ENCODE measurements around the gene GPRIN2. TPM values are rescaled to one million over a fixed set of nuclear protein-coding genes. Genes with fewer than 3 reads are reported as not detected.
A peak's percentile ranks its signal among the peaks of the same experiment; 100 is the strongest.

The GPRIN2 gene
- total RNA-seq, 1 experiment from 2014 or later: not detected

DNA sequence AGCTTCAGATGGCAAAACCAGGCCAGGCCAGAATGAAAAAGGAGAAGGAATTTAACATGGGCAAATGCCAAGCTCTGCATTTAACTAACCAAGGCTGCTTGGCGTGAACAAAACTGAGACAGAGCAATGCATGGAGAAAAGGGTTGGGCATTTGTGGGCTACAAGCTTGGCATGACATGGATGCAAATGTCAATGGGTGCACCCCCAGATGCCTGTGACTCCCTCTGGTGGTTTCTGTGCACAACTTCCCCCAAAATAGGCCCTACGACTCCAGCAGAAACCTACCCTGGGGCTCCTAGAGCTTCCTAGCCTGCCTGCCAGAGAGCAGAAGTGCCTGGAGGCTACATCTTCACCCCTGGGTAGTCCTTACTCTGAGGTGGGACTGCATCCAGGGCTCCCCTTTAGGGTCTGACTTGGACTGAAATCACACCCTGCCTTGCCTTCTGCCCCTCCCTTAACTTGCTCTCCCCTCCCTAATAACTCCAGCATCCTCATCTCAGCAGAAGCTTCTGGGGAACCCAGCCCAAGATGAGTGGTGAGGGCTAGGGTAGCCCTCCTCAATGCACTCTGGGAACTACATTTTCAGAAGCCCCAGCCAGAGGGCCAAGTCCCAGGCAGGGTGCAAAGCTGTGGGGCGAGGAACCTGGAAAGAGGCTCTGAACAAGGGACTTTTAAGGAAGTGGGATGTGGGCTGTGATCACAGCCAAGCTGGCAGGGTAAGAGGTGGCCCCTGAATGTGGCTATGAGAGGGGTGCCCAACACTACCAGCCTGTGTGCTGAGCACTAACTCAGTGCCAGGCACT, 11.3 kb downstream of the GPRIN2 start:
- intact Hi-C loops (cut with micrococcal nuclease; ENCODE audit: unreplicated experiment): no loop called here
- Histone ChIP-seq H3K36me3 (ENCODE audit: insufficient read depth, low read length, poor library complexity, severe bottlenecking) (no peaks in the 10 kb centered on the region), H3K27me3 (replicated peaks; ENCODE audit: insufficient read depth, low read depth, low read length, poor library complexity) (no peaks in the 10 kb centered on the region), H3K4me1 (ENCODE audit: insufficient read depth, low read length, poor library complexity, severe bottlenecking) (no peaks in the 10 kb centered on the region), H3K27ac (ENCODE audit: low read depth, low read length, poor library complexity, severe bottlenecking) (no peak overlapping the region), H3K9me3 (ENCODE audit: low read depth, low read length, poor library complexity, severe bottlenecking) (no peaks in the 10 kb centered on the region), H3K4me3 (ENCODE audit: low read depth, low read length, poor library complexity, severe bottlenecking) (no peak overlapping the region)
- ChIA-PET CTCF (interaction anchor here (0.5 kb wide), 1 partner anchor 1210 kb away, joined by 3 read pairs; no protein-coding TSS in a partner anchor), POLR2A (ENCODE audit: low non-redundant PET) (no interaction called here)
- BruUV-seq (replicated peaks): no TSS peak
- DNase-seq (ENCODE audit: low spot score): no peak
- TF ChIP-seq EZH2 (IDR thresholded peaks at IDR 0.05; ENCODE audit: borderline replicate concordance, low read depth, low read length, poor library complexity, severe bottlenecking): no peak
- TF ChIP-seq, protein P1, sequence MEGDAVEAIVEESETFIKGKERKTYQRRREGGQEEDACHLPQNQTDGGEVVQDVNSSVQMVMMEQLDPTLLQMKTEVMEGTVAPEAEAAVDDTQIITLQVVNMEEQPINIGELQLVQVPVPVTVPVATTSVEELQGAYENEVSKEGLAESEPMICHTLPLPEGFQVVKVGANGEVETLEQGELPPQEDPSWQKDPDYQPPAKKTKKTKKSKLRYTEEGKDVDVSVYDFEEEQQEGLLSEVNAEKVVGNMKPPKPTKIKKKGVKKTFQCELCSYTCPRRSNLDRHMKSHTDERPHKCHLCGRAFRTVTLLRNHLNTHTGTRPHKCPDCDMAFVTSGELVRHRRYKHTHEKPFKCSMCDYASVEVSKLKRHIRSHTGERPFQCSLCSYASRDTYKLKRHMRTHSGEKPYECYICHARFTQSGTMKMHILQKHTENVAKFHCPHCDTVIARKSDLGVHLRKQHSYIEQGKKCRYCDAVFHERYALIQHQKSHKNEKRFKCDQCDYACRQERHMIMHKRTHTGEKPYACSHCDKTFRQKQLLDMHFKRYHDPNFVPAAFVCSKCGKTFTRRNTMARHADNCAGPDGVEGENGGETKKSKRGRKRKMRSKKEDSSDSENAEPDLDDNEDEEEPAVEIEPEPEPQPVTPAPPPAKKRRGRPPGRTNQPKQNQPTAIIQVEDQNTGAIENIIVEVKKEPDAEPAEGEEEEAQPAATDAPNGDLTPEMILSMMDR (conservative IDR thresholded peaks at IDR 0.05; ENCODE audit: low read depth, low read length): peak; percentile 38; the same call in 1 of the 2 replicates

DNA sequence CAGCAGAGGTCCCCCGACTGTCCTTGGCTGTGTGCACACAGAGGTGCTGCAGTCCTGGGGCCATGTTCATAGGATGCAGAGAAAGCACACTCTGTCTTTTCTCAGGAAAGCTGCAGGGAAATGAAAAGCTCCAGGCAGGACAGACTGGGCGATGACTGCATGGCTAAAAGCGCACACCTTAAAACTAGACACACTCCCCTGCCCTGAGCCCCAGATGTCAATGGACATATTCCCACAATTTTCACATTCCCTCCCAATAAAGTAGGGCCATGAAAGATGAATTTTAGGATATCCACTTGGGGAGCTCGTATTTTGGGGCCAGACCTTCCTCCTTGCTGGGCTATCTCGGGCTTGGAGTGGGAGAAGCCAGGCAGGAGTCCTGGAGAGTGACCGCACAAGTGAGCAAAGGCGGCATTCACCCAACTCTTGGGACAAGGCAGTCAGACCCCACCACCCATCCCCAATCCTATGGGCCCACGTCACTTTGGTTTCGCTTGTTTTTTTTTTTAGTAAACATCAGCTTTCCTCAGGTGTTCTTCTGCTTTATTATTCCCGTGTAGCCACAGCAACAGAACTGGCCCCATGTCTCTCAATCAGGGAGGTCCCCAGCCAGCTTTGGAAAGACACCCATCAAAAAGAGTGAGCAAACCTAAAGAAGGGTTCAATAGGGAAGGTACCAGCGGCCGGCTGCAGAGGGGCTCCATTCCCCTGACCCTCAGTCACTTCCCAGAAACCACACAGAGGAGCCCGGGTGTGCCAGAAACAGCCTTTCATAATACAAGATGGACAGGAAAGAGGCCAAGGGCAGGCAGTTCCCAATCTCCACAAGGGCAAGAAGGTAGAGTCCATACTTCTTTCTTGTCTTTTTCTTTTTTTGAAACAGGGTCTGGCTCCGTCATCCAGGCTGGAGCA, 12.7 kb downstream of the GPRIN2 start:
- no peaks in the 10 kb centered on the region for H3K36me3 ChIP-seq (ENCODE audit: insufficient read depth, low read length, poor library complexity, severe bottlenecking)
- ChIA-PET CTCF (interaction anchor here (0.6 kb wide), 1 partner anchor 1737 kb away, joined by 4 read pairs; no protein-coding TSS in a partner anchor), POLR2A (ENCODE audit: low non-redundant PET) (no interaction called here)
- no peak overlapping the region for H3K4me3 ChIP-seq (ENCODE audit: low read depth, low read length, poor library complexity, severe bottlenecking)
- intact Hi-C loops (cut with micrococcal nuclease; ENCODE audit: unreplicated experiment): no loop called here
- BruUV-seq (replicated peaks): no TSS peak
- H3K9me3 ChIP-seq (ENCODE audit: low read depth, low read length, poor library complexity, severe bottlenecking): no peaks in the 10 kb centered on the region
- DNase-seq (ENCODE audit: low spot score): no peak
- H3K27ac ChIP-seq (ENCODE audit: low read depth, low read length, poor library complexity, severe bottlenecking): no peak overlapping the region
- no peaks in the 10 kb centered on the region for H3K4me1 ChIP-seq (ENCODE audit: insufficient read depth, low read length, poor library complexity, severe bottlenecking)
- TF ChIP-seq EZH2 (IDR thresholded peaks at IDR 0.05; ENCODE audit: borderline replicate concordance, low read depth, low read length, poor library complexity, severe bottlenecking): no peak
- TF ChIP-seq, protein P1 (conservative IDR thresholded peaks at IDR 0.05; ENCODE audit: low read depth, low read length): no peak
- H3K27me3 ChIP-seq (replicated peaks; ENCODE audit: insufficient read depth, low read depth, low read length, poor library complexity): peaks cover 5% of the 10 kb centered on the region

DNA sequence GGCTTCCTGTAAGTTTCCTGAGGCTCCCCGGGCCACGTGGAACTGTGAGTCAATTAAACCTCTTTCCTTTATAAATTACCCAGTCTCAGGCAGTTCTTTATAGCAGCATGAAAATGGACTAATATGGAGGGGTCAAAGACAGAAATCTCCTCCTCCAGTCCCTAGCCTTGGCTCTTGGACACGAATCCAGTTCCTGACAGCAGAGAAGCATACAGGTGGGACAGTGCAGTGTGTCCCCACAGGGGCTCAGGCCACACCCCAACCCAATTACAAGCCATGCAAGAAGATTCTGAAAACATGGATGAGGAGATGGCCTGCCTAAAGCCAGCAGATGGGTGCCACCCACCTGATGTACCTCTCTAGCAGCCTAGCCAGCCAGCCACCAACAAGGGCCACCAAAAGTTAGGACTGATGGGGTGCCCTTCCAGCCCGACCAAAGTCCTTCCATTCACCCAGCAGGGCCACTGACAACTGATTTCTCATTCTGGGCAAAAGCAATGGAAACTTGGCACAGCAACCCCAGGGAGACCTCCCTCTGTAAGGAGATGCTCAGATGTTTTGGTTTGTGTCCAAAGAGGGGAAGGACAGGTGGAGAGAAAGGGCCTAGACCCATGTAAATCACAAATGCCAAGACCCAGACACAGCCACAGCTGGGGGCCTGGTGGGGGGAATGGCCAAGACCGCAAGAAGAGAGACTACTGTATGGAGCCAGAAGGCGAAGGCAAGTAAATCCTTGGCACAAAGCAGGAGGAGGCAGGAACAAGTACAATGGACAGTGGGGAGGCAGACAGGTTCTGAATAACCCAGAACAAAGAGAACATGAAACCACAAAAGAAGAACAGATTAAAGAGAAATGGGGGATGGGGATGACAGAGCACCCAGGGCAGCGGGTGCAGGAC, 13.6 kb downstream of the GPRIN2 start:
- no peaks in the 10 kb centered on the region for H3K36me3 ChIP-seq (ENCODE audit: insufficient read depth, low read length, poor library complexity, severe bottlenecking)
- H3K27ac ChIP-seq (ENCODE audit: low read depth, low read length, poor library complexity, severe bottlenecking): no peak overlapping the region
- H3K27me3 ChIP-seq (replicated peaks; ENCODE audit: insufficient read depth, low read depth, low read length, poor library complexity): peaks cover 13% of the 10 kb centered on the region
- no peaks in the 10 kb centered on the region for H3K4me1 ChIP-seq (ENCODE audit: insufficient read depth, low read length, poor library complexity, severe bottlenecking)
- no peak for TF ChIP-seq EZH2 (IDR thresholded peaks at IDR 0.05; ENCODE audit: borderline replicate concordance, low read depth, low read length, poor library complexity, severe bottlenecking)
- TF ChIP-seq, protein P1 (conservative IDR thresholded peaks at IDR 0.05; ENCODE audit: low read depth, low read length): no peak
- ChIA-PET CTCF (no interaction called here), POLR2A (ENCODE audit: low non-redundant PET) (no interaction called here)
- H3K9me3 ChIP-seq (ENCODE audit: low read depth, low read length, poor library complexity, severe bottlenecking): no peaks in the 10 kb centered on the region
- BruUV-seq (replicated peaks): no TSS peak
- H3K4me3 ChIP-seq (ENCODE audit: low read depth, low read length, poor library complexity, severe bottlenecking): no peak overlapping the region
- intact Hi-C loops (cut with micrococcal nuclease; ENCODE audit: unreplicated experiment): no loop called here
- DNase-seq (ENCODE audit: low spot score): no peak
